GM18909 (cell line): ENCODE measurements around the gene CFAP251.

Experiments
- ATAC-seq: cut with Tn5 transposase; IDR thresholded peaks from one replicate; pipeline ENCODE4 v1.9.1; 2021; ENCODE audit warnings: mild to moderate bottlenecking; ENCODE audit not compliant: unreplicated experiment, poor library complexity

Gene CFAP251

DNA sequence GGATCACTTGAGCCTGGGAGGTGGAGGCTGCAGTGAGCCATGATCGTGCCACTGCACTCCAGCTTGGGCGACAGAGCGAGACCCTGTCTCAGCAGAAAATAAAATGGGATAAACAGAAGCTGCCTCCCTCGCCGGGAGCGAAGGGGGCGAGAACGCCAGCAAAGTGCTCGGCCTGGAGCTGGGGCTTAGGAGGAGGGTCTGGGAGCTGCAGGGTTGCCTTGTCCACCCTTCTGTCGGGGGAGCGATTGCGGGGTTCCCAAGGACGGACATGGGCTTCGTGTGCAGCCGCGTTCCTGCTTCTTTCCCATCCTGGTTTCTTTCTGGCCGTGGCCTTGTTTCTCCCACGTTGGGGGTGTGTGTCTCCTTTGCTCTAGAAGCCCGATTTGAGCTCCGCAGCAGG lies 132.3 kb downstream of the CFAP251 start:
- ATAC-seq = no peak

DNA sequence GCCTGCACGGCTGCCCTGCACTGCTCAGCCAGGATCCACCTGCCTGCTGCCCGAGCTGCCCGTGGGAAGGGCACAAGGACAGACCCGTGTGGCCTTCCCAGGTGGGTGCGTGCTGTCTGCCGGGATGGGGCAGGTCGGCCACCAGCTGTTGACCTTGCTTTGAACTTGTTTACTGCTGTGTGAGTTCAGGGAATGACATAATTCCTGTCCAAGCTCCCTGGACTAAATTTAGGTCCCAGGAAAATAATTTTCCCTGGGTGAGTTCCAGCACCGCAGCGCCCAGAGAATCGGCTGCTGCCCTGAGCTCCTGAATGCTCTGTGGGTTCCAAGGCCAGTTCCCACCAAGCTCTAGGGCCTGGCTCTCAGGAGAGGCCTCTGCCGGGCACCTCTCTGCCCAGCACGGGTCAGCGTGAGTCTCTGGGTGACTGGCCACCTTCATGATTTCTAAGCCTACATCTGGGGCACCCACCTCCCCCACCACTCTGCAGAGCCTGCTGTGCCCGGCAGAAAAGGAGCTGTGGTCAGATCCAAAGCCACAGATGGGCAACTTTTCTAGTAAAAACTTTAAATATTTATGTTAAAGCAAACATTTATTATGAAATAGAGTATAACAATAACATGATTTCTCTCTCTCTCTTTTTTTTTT lies 133.0 kb downstream of the CFAP251 start:
- no peak for ATAC-seq

DNA sequence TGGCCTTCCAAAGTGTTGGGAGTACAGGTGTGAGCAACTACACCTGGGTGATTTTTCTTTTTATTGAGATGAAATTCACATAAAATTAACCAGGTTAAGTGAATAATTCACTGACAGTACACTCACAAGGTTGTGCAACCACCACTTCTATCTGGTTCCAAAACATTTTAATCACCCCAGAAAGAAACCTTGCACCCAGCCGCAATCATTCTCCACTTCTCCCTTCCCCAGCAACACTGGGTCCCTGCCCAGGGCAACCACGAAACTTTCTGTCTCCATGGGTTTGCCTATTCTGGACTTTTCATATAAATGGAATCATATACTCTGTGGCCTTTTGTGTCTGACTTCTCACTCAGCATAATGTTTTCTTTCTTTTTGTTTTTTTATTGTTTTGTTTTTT lies 133.9 kb downstream of the CFAP251 start:
- ATAC-seq = no peak
